HG03139 (cell line): Measurements from ENCODE around the gene ACSL5.

Experiments
- ATAC-seq: cut with Tn5 transposase; IDR thresholded peaks from one replicate; pipeline ENCODE4 v1.9.1; 2021; ENCODE audit not compliant: unreplicated experiment

Gene ACSL5, protein sequence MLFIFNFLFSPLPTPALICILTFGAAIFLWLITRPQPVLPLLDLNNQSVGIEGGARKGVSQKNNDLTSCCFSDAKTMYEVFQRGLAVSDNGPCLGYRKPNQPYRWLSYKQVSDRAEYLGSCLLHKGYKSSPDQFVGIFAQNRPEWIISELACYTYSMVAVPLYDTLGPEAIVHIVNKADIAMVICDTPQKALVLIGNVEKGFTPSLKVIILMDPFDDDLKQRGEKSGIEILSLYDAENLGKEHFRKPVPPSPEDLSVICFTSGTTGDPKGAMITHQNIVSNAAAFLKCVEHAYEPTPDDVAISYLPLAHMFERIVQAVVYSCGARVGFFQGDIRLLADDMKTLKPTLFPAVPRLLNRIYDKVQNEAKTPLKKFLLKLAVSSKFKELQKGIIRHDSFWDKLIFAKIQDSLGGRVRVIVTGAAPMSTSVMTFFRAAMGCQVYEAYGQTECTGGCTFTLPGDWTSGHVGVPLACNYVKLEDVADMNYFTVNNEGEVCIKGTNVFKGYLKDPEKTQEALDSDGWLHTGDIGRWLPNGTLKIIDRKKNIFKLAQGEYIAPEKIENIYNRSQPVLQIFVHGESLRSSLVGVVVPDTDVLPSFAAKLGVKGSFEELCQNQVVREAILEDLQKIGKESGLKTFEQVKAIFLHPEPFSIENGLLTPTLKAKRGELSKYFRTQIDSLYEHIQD

DNA sequence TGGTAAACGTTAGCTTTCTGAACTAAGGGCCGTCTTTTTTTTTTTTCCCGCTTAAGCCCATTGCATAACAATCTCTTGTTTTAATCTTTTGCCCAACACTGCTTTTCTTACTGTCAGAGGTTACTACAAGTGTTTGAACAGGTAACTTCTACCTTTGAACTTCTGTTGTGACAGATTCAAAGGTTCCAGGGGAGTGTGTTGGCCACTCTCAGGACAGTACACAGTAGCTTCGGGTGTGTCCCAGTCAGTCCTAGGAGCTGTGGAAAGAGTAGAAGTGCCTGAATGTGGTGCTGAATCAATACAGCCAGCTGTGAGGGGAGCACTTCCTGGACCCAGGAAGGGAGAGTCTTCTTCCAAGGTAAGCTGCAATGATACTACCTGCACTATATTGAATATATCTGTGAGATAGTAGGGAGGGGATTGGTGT is at the start of gene ACSL5:
TSS of gene ACSL5 (plus strand) at position 205 of the 427 bp plus-strand sequence. CDS start 20,831 bp downstream, outside the sequence.
- ATAC-seq = no peak

DNA sequence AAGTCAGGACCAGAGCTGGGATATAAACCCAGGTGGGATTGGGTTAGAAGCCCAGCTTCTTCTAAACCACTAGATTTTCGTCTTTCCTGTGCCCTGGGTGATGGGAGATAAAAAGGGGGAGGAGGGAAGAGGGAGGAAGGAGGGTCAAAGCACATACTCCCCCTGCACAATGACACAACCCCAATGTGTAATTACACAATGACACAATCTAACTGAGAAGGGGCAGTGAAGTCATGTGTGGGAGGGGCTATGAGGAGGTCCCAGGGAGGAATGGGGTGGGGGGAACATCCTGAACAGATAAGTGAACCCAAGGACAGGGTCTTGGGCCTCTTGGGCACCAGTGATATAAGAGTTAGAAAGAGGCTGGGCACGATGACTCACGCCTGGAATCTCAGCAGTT is 46.2 kb upstream of the ACSL5 start:
- ATAC-seq = no peak

DNA sequence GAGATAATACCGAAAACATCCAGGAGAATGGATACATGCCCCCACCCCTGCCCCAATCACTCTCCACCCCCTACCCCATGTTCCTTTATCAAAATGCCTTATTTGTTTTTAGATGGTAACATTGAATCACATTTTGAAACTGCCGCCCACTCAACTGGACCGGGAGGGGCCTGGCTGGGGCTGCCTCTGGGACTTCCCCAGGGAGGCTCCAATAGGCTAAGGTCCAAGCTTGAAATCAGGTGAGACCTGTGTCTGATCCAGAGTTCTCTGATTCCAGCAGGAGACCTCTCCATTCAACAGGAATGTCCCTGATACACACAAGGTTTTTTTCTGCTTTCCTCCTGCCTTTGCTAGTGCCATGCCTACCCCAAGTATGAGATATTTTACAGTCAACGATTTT is 43.8 kb upstream of the ACSL5 start:
- no peak for ATAC-seq

DNA sequence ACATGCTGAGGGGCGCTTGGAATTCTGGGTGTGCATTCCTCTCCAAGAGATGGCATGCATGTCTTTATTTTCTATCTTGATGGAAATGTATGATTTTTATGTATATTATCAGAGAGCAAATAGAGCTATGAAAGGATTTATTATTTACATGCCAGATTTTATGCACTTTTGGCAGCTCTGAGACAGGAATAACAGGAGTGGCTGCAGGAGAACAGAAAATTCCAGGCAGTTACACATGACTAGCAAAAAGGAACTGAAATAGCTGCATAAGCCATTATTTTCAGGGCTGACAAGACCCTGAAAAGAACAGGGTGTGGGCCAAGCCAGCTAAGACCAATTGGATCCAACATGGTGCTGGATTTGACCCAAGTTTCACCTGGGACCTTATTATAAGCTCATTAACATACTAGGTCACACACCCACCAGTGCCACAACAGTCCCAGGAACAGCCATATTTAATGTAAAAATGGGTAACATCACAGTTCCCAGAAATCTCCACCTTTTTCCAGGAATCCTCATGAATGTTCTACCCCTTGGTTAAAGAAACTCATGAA is 43.2 kb upstream of the ACSL5 start:
- no peak for ATAC-seq

DNA sequence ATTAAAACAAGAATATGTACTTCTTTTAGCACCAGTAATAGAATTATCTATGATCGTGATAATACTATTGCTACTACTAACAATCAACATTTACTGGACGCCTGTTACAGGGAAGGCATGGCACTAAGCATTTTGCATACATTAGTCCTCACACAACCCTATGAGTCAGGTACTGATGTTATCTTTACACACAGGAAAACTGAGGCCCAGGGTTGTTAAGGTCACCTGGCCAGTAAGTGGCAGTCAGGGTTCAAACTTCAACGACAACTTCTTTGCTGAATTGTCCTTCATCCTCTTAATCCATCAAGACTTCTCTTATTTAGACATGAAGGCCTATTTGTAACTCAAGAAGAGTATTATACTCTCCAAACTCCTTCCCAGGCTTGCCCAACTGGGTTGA is 41.9 kb upstream of the ACSL5 start:
- no peak for ATAC-seq

DNA sequence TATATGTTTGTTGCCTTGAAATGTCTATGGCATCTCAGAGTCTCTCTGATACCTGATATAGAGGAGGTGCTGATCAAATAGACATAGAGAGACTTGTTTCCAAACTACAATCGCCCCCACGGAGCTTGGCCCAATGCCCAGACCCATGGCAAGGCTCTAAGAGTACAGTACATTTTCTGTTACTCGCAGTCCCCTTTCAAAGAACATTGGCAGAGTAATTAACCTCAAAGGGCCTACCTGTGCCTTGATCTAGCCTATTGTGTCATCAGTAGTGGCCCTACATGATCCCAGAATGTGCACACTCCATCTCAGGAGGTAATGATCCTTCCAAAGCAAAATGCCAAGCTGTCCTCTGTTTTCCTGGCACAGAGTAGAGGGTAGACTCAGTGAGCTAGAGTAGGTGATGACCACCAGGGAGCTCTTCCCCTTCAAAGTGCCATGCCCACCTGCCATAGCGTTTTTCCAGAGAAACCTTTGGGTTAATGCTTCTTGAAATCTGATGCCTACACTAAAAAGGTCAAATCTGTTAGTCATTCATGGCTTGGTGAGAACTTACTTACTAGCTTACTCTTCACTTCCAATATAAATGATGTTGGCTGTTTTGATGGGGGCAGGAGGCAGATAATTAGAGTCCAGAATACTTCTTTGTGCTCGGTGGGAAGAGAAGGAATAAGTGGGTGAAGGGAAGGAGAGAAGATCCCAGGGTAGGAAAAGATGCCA is 41.2 kb upstream of the ACSL5 start:
- no peak for ATAC-seq

DNA sequence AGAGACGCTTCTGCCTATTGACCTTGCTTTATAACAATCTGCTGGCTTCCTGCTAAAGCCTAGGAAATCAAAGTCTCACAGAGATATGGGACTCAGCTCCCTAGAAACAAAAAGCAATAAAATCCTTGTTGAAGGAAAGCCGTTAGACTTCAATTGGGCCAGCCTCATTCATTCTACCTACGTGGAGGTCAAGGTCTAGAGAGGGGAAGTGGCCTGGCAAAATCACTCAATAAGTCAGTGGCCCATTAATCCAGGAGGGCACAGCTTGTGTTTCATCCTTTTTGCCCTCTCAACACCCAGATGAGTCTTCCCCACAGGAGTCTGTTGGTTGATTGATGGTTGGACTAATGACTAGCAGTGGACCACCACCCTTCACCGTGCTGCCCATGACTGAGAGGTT is 40.5 kb upstream of the ACSL5 start:
- ATAC-seq = no peak

DNA sequence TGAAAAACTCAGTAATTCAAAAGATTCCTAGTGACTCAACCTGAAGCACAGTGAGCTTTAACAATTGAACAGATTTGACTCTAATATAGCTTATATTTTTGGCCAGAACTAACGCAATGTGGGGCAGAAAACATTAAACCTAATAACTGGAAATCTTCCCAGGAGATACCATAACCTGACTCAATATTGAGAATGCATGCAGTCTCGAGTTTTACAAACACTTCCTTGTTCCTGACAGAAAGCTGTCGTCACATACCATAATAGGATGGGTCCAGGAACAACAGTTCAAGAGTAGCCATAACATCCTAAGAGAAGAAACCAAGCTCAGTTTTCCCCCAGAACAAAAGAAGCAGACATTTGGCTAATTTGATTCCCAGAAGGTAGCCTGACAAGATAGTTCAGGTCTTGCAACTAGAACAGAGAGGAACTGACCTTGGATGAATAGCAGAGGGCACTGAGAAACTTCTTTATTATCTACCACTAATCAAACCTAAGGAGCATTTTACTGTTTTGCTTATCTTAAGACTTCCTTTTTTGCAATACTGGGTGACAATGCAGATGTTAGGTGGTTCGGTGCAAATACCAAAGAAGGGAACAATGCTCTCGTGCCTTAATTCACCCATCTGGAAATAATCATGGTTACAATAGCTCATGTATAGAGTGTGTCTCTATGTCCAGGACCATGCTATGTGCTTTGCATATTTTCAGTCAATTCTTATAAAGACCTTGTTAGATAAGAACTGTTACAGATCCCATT is 38.6 kb upstream of the ACSL5 start:
- no peak for ATAC-seq

DNA sequence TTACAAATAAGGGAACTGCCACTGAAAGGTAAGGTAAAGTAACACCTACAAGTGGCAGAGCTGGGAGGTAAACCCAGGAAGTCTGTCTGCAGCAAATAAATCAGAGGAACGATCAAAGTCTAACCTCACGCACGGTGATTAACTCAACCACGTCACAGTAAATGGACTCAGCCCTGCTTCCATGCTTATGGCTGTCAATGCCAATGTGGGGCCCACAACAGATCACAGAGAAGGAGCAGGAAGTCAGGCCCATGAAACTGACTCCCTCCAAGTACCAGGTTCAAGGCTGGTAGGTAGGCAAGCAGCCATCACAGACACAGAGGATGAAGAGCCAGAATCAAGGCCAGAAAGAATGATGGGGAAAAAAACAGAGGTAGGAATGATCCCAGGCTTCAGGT is 38.0 kb upstream of the ACSL5 start:
- ATAC-seq = no peak

DNA sequence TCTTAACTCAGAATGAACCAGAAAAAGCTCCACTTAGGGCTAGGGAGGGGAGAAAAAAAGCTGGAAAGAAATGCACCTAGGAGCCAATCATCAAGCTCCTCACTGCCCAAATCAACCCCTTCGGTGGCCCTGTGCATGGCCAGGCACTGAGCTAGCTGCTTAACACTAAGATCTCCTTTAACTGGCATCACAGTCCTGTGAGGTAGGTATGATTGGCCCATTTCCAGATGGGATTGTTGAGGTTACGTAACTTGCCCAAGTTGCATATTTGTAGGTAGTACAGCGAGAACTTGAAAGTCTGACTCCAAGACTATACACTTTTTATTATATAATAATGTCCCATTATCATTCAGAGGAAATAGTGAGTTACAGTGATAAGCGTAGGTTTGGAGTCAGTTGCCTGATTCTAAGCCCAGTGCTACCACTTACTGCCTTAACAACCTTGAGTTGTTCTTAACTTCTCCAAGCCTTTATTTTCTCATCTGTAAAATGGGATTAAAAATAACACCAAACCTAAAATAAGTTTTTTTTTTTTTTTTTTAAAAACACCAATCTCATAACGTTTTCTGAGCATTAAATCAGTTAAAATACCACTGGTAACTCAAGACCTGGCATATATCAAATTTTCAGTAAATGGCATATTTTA is 37.2 kb upstream of the ACSL5 start:
- ATAC-seq = no peak

DNA sequence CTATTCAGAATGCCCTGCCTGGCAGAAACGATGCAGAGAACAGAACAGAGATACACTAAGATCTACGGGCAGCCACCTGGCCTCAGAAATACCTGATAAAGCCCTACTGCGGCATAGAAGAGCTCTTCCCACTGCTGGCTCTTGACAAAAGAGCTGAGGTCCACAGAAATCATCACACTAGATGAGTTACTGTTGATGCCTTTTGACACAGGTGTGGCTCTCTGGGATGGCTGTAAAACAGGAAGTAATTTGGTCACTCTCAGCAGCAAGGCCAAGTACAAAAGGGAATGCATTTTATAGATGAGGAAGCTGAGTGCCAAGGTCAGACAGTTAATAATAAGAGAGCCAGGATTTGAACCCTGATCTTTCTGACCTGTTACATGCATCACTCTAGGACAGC is 35.0 kb upstream of the ACSL5 start:
- ATAC-seq = no peak

DNA sequence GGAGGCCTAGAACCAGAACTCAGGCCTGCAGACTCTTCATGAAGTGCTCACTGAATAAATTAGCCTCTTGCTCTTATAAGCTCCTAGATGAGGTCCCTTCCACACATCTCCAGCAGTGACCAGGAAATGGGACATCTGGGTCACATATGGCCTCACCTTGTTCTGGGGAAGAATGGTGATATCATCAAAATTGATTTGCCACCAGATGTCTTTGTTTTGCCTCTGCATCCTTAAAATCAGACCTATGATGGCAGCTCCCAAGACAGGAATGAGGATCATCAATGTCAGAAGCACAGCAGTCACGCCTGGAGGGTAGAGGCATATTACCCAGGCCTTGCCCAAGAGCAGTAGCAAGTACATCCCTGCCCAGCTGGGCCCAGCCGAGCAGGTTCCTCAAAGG is 33.3 kb upstream of the ACSL5 start:
- ATAC-seq = no peak

DNA sequence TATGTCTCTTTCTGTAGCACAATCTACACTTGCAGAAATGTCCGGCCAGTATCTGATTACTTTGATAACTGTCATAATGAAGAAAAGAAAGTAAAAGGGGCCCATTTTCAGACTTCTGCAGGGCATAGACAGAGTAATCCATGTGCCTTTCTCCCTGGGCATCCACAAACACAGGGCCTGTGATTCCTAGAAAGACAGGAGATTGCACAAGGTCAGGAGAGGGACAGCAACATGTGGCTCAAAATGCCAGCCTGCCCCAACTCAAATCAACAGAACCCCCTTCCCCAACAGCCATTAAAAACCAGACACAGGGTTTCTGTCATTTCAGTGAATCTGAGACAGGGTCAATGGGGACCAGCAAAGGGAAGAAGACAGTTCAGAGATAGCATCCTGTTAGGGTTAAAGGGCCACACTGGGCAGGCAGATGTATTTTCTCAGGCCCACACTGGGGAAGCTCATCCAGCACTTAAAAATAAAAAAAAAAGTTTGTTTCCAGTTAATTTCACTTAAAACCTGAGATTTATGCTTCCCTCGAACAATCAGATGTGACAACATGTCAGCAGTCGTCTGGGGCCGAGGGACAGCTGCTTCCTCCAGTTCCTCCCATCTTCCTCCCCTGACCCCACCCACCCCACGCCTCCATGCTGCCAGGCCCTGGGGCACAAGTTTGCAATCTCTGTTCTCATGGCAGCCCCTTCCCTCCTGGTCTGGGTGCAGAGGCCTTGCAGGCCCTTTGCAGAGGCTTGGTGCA is 30.7 kb upstream of the ACSL5 start:
- ATAC-seq = no peak

DNA sequence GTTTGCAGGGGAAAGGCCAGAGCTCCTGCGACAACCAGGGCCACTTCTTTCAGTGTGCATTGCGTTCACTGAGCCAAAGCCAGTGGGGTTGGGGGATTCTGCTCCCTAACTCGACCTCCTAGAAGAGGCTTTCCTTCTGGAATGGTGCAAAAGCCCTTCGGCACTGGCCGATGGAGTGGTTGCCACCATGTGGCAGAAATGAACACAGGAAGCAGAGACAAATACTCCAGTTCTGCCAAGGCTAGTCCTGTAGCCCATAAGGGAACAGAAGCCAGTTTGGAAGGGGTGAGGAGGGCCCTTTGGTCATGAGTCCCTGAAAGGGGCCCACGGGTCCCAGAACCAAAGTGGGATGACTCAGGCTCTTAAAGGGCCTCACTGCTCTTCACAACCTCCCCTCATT is 29.7 kb upstream of the ACSL5 start:
- no peak for ATAC-seq

DNA sequence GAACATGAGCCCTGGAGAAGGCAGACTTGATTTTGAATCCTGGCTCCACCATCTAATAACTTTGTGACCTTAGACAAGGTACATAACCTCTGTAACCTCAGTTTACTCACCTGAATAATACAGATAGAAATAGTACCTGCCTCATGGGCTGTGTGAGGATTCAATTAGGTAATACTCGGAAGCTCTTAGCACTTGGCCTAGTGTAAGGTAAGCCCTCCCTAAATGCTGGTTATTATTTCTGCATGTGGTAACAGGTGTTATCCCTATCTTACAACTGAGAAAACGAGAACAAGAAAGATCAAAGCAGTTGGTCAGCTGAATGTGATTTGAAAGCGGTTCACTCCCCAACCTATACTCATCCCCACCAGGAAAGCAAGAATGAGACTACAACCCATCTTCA is 28.7 kb upstream of the ACSL5 start:
- ATAC-seq = no peak

DNA sequence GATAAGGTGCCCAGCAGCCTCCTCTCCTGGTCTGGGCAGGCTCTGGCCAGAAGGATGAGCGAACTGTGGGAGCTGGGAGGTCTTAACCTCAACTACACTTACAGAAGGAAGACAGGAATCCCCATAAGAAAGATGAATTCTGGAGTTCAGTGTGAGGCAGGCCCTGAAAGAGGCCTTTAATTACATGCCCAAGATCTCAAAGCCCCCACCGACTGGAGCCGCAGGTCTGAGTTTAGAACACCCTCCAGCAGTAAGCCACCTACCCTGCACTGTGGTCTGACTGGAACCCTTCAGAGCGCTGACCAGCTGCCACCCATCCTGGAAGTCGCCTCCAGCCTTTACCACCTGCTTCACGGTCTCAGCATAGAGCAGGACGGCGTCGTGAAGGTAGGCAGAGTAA is 28.2 kb upstream of the ACSL5 start:
- ATAC-seq = no peak

DNA sequence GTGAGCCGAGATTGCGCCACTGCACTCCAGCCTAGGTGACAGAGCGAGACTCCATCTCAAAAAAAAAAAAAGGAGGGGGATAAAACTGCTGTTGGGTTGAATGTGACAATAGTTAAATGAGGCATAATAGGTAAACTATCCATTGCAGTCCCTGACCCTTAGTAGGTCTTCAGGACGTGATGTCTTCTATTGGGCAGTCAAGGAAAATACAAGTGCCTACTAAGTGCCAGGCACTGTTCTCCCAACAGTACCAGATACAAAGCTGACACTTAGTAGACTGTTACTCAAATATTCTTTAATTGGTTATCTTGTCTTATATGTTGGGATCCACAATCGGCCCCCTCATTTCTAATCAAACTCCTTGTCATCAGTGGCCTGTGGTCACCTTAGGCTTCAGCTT is 27.1 kb upstream of the ACSL5 start:
- ATAC-seq = no peak

DNA sequence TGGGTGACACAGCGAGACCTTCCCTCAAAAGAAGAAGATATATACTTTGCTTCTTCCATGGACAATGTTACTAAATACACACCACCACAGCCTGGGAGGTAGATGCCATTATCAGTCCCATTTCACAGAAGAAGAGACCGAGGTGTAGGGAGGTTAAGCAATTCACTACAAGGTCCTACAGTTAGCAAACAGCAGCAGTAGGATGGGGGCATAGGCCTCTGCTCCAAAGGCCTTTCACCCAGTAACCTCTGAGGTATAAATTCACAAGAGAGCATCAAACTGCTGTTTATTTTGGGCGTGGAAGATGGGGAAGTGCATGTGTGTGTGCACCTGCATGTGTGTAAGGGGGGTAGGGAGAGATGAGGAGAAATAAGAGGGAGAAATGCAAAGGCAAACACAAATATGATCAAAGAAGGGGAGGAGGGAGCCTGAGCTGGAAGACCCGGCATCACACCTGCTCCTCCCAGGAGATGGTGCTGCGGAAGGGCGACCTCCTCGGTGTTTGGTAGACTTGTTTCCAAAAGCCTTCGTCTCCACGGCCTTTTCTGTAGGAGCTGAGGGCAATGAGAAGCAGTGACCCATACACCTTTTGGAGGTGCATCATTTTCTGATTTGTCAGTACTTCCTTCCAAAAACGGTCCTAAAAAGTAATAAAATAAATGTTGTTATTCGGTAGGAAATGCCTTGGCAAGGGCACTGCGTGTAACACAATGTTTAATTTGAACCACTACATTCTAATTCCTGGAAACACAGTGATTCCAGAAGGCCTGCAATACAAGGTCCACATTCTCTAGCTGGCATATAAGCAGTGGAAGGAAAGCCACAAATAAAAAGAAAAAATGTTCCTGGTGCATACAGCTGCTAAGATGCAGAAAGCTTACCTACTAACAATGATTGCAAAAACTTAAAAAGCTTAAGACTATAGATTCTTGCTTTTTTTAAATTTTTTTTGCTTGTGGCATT is 25.9 kb upstream of the ACSL5 start:
- ATAC-seq = no peak

DNA sequence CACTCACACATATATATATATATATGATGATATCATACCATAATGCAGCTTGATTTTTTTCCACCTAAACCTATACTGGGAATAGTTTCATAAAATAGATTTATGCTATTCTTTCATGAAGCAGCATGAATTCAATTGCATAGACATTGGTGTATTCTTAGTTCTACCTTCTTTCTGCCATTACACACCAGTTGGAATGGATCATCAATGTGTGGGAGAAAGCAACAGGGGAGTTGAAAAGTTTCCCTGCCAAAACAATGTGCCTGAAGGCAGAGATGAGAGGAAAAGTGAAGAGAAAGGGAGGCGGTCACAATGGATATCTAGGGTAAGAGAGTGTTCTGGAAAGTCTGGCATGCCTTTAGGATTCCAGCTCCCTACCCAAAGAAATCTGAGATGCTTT is 25.2 kb upstream of the ACSL5 start:
- no peak for ATAC-seq
